Measurements from ENCODE around the gene RCC1.
"Not testable (repeated sequence)": the region's sequence is repeated elsewhere in the genome, so short reads cannot be mapped to it uniquely, and the experiment has no call there.

The RCC1 gene, protein sequence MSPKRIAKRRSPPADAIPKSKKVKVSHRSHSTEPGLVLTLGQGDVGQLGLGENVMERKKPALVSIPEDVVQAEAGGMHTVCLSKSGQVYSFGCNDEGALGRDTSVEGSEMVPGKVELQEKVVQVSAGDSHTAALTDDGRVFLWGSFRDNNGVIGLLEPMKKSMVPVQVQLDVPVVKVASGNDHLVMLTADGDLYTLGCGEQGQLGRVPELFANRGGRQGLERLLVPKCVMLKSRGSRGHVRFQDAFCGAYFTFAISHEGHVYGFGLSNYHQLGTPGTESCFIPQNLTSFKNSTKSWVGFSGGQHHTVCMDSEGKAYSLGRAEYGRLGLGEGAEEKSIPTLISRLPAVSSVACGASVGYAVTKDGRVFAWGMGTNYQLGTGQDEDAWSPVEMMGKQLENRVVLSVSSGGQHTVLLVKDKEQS

DNA sequence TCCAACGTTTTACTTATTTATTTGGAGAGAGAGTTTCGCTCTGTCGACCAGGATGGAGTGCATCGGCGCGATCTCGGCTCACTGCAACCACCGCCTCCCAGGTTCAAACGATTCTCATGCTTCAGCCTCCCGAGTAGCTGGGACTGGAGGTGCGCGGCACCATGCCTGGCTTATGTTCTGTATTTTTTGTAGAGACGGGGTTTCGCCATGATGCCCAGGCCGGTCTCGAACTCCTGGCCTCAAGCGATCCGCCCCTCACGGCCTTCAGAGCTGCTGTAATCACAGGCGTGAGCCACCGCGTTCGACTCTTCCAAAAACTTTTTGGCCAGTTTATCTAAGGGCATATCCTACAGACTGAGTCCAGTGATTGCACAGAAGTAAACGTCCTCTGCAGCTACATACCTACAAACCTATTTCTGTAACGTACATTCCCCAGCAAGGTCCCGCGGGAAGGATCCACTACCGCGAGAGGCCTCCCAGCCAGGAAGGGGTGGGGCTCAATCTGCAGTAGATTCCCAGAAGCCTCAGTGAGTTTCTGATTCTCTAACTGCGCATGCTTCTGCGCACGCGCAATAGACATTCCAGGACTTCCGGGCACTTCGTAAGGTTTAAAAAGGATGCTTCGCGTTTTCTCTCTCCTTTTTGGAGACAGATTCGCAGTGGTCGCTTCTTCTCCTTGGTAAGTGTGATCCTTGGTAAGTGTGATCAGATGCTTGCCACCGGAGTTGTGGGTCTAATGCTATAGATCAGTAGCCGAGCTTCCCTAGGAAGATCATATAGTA is at the start of gene RCC1:
Gene RCC1 (plus strand): TSS at position 638 of the 782 bp plus-strand sequence. CDS start 23,824 bp downstream, outside the sequence.
- peak; percentile 90 to 95 for DNase-seq

DNA sequence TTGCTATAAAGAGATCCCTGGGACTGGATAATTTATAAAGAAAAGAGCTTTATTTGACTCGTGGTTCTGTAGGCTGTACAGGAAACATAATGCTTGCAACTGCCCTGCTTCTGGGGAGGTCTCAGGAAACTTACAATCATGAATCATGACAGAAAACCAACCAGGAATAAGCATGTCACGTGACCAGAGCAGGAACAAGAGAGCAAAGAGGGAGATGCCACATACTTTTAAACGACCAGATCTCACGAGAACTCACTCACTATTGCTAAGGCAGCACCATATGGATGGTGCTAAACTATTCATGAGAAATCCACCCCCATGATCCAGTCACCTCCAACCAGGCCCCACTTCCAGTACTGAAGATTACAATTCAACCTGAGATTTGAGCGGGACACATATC is 49.8 kb upstream of the RCC1 start:
- no peak for DNase-seq

DNA sequence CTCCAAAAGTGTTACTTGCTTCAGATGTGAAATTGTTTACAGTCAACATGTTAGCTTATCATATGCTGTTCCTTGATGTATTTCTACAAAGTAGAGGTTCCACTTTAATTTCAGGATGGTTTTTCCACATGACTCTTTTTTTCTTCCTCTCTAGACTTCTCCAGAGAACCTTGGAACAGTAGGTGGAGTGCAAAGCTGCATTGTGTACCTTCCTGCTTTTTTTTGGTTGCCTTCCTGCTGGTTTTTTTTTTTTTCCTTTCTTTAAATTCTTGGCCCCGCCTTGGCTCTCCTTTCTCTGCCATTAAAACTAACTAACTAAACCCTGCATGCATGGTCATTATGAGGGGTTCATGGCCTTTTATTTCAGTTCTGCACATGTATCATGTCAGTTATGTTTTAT is 48.2 kb upstream of the RCC1 start:
- no peak for DNase-seq

DNA sequence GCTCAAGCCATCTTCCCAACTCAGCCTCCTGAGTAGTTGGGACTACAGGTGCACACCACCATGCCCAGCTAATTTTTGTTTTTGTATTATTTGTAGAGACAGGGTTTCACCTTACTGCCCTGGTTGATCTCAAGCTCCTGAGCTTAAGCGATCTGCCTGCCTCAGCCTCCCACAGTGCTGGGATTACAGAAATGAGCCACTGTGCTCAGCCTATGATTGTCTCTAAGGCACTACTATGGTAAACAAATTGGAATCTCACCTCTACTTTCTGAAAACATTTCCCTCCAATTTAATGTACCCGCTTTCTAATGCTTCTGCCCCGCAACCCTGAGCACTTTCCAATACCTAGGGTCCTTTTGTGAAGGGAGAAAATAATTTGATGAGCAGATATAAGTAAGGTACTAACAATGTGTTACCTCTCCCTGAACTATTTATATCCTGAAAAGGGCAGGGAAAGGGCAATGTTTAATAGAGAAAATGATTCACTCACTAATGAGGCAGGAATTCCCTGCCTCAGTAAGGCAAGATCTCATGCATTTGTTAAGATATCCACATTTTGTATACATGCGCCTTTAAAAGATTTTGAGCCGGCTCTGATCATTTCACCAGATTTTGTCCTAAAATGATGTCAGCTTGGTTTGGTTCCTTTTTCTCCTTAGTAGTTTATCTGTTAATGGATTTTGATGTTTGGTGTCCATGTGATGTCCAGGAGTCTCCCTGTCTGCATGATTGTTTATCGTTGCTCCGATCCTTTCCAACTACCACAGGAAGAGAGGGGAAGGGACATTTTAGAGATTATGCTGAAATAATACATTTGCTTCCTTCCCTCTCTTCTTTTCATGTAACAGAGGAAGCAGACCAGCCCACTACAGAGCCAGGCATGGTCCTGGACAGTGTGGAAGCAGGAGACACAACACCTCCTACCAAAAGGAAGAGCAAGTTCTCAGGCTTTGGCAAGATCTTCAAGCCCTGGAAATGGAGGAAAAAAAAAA is 47.3 kb upstream of the RCC1 start:
- DNase-seq, result no peak

DNA sequence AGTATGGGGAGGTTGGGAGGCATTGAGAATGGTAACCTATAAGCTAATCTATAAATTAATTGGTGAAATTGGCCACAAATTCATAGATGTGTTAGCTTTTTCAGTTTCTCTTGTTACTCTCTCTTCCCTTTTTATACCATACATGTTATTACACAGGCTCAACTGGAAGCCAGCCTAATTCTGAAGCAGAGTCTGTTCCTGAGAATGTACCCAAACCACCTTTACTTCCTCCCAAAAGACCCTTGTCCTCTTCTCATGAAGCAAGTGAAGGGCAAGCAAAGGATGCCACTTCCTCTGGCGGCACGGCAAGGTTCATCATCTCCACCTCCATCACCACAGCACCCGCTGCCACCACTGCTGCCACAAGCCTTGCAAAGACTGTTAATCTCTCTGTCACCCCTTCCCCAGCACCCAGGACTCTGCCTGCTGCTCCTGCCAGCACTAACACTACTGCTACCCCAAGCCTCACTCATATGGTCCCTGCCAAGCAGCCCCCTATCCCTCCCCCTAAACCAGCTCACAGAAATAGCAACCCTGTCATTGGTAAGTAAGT is 39.5 kb upstream of the RCC1 start:
- no peak for DNase-seq

DNA sequence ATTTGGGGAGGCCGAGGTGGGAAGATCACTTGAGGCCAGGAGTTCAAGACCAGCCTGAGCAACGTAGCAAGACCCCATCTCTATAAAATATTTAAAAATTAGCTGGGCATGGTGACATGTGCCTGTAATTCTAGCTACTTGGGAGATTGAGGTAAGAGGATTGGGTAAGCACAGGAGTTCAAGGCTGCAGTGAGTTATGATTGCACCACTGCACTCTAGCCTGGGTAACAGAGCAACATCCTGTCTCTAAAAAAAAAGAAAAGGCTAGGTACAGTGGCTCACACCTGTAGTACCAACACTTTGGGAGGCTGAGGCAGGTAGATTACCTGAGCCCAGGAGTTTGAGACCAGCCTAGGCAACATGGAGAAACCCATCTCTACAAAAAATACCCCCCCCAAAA is 35.7 kb upstream of the RCC1 start:
- DNase-seq, result no peak

DNA sequence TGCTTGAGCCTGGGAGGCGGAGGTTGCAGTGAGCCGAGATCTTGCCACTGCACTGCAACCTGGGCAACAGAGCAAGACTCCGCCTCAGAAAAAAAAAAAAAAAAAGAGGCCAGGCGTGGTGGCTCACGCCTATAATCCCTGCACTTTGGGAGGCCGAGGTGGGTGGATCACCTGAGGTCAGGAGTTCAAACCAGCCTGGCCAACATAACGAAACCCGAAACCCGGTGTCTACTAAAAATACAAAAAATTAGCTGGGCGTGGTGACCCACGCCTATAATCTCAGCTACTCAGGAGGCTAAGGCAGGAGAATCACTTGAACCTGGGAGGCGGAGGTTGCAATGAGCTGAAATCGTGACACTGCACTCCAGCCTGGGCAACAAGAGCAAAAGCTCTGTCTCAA is 26.3 kb upstream of the RCC1 start:
- DNase-seq, result not testable (repeated sequence)

DNA sequence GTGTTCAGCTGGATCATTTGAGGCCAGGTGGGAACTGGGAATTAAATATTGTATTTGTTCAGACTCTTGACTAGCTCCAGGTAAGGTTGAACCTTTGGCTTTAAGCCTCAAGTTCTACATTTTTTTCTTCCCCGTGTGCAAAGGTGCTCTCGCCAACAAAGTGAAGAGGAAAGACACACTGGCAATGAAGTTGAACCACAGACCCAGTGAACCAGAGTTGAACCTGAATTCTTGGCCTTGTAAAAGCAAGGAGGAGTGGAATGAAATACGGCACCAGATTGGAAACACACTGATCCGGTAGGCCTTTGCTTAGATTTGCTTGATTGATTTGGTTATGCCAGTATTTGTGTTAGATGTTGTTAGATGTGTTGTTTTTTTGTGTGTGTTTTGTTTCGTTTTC is 25.5 kb upstream of the RCC1 start:
- DNase-seq, result no peak

DNA sequence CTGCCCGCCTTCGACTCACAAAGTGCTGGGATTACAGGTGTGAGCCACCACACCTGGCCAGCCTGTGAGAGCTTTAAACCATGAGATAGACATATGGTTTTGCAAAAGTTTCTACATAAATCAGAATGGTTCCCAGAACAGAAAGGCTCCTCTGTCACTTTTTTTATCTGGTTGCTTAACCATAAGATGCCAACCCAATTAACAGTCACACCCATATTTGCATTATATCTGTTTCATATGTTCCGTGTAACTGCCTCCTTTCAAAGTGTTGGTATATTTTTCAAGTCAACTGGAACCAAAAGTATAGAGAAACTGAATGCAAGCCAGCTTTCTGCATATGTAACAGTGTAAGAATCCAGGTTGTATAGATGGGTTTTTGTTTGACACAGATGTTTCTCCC is 23.7 kb upstream of the RCC1 start:
- DNase-seq, result no peak

DNA sequence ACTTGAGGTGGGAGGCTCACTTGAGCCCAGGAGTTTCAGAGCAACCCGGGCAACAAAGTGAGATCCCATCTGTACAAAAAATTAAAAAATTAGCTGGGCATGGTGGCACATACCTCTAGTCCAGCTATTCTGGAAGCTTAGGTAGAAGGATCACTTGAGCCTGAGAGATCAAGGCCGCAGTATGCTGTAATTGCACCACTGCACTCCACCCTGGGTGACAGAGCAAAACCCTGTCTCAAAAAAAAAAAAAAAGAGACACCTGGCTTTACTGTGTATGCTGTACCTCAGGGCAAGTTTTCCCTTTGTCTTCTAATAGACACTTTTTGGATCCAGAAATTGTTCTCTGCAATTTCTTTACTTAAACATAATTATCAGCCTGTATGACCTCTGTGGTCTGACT is 23.1 kb upstream of the RCC1 start:
- no peak for DNase-seq

DNA sequence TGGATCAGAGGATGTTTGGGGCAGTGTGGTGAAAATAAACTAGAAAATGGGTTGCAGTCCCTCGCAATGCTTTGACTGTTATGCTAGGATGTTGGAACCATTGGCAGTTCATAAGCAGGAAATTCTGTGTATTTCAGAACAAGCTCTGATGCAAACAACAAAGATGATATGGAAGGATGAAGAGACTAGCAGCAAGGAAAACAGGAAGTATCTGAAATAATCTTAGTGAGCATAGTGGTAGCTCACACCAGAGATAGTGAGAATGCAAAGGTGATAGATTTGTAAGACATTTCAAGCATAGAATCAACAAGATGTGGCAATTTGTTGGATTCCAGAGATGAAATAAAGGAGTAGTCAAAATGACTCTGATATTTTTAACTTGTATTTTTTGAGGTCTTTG is 11.1 kb upstream of the RCC1 start:
- DNase-seq, result no peak

DNA sequence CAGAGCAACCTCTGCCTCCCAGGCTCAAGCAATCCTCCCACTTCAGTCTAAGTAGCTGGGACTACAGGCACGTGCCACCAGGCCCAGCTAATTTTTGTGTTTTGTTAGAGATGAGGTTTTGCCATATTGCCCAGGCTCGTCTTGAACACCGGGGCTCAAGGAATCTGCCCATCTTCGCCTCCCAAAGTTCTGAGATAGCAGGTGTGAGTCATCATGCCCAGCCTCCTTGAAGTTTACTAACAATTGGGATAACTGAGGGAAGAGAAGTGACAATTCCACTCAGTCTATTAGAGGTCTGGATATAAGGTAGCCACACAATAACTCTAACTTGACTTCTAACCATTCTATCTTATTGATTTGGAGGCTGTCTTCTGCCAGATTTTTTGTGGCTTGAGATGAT is 6.3 kb upstream of the RCC1 start:
- no peak for DNase-seq

DNA sequence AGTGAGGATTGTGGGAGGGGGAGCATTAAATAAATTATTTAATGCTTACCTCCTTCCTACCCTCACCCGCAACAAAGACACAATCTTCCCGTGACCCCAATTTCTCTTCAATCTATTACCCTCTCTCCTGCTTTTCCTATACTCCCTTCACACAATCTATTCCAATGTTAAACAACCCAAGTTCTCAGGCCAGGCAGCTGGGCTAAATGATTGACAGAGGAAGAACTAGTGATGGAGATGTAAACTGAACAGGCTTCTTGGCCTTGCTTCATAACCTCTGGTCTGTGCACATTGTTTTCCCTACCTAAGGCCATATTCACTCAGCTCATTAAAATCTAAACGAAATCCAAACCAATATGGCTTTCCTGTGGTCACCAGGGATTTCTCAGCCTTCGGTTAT is 3.9 kb upstream of the RCC1 start:
- DNase-seq, result no peak

DNA sequence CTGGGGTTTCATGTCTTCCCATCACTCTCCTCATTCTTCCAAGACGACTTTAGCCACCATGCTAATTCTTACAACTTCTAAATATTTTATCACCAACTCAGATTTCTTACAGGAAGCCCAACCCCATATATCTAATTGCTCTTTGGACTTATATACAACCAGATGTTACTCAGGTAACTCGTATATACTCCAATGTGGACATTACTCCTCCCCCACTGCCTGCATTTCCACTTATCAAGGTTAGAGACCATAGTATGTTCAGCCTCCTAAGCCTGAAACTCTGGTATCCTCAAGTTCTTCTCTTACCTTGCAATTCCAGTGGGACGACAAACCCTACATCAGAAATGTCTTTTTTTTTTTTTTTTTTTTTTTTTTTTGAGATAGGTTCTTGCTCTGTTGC is 2.7 kb upstream of the RCC1 start:
- DNase-seq, result no peak

DNA sequence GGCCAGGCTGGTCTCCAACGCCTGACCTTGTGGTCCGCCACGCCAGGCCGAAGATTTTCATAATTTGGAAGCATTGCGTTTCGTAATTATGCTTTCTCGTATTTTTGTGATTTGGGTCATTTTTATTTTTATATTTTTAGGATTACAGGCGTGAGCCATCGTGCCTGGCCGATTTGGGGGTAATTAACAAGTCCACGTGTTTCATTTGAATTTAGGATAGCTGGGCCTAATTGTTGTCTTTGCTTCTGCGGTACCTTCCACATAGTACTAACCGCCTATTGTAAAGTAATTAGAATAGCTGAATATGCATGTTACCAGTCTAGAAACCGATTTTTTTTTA is 1.0 kb downstream of the RCC1 start:
- DNase-seq, result no peak

DNA sequence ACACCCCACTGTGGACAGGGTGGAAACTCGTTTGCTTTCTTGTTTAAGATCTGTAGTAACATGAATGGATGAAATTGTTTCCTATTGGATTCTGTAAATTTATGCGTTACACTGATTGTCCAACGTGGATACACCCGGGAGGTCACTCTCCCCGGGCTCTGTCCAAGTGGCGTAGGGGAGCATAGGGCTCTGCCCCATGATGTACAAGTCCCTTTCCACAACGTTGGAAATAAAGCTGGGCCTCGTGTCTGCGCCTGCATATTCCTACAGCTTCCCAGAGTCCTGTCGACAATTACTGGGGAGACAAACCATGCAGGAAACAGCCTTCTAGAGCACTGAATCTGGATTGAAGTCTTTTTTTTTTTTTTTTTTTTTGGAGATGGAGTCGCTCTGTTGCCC is 1.4 kb downstream of the RCC1 start:
- DNase-seq, result no peak

DNA sequence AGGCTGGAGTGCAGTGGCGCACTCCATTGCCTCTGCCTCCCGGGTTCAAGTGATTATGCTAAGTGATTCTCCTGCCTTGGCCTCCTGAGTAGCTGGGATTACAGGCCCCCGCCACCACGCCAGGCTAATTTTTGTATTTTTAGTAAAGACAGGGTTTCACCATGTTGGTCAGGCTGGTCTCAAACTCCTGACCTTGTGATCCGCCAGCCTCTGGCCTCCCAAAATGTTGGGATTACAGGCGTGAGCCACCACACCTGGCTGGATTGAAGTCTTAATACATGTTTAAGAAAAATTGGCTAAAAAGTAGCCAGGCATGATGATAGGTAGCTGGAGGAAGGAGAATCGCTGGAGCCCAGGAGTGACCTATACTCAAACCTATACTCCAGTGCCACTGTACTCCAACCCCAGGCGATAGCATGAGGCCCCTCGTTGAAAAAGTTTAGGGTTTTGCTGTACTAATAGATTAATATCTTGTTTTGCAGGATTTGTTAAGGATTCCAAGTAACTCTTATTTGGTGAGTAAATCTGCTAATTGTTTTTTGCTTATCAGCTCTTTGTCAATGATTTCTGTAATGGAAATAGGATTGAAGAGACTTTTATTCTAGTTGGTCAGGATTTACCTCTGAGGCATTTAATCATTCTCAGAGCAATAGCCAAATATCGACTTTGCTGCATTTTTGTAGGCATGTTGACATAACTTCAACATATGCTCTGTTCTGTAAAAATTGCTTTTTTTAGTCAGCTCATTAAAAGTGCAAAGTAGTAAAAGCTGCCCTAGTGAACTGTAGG is 2.0 kb downstream of the RCC1 start:
- DNase-seq, result no peak

DNA sequence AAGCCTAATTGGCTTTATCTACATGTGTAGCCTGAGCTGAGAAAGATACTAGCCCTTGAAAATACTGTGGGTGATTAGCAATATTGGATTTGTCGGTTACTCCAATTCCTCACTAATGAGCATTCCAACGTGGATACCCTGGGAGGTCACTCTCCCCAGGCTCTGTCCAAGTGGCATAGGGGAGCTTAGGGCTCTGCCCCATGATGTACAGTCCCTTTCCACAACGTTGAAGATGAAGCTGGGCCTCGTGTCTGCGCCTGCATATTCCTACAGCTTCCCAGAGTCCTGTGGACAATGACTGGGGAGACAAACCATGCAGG is 2.6 kb downstream of the RCC1 start:
- no peak for DNase-seq

DNA sequence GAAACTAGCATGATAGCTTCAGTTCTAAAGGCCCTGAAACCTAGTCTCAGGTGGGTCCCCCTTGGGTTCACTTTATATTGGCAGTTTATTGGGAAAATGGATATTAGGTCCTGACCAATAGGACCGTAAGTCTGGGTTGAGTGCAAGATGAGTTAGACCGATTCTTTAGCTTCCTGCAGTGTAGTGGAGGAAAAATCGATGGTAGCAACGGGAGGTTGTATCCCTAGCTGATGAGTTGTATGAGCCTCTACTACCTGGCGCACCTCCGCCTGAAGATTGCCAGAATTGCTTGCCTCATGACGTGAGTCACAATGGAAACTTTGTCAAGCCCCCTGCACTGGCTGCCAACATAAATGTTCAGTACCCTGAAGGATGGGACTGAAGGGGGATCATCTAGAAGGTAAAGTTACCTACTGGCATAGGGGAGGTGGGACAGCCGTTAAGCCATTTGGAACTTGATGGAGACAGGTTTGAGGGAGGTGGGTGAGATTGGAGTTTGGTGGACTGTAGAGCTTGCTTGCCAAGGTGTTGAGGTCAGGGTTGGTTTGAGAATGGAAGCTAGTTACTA is 3.9 kb downstream of the RCC1 start:
- no peak for DNase-seq

DNA sequence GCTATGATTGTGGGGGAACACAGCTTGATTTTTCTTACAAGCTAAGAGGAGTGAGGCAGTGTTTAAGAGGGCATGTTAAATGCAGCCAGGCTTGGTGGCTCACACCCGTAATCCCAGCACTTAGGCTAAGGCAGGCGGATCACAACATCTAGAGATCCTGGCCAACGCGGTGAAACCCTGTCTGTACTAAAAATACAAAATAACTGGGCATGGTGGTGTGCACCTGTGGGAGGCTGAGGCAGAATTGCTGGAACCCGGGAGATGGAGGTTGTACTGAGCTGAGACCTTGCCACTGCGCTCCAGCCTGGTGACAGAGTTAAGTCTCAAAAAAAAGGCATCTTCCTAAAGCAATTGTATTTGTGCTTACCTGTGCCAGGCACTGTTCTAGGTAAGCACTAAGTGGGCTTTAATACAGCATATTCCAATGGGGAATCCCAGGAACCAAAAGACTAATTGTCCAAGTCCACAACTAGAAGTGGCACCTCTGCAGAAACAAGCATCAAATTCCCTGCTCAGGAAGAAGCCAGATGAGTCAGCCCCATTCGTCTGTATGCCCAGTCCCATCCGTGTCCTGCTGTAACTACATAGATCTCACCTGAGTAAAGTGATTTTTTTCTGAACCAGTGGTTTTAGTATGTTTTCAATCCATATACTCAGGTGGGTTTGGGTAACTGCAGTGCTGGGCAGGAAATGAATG is 4.6 kb downstream of the RCC1 start:
- DNase-seq, result no peak

DNA sequence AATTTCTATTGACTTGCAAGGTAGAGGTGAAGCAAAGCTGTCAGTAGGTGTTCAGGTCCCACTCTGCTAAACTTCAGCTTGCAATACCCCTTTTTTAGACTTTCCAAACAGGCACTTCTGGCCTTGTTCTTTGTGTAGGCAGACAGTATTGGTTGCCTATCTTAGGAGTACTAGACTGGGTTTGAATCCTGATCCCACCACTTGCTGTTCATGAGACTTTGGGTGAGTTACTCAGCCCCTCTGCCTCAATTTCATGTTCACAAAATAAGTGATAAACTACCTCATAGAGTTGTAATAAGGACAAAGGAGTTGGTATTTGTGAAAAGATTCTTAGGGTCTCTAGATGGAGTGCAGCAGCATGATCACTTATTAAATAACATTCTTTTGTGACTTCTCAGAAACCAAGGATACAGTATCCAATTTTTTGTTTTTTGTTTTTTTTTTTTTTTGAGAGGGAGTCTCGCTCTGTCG is 5.2 kb downstream of the RCC1 start:
- DNase-seq, result no peak

All from hippocampal formation (tissue), 2 donors.